ENCODE measurements around the gene SSNA1. TPM values are rescaled to one million over a fixed set of nuclear protein-coding genes. Genes with fewer than 3 reads are reported as not detected.
A peak's percentile ranks its signal among the peaks of the same experiment; 100 is the strongest.

Gene SSNA1
- total and polyA plus RNA-seq, 5 donors, result 43.2 to 86.4 (median 50.1) TPM

DNA sequence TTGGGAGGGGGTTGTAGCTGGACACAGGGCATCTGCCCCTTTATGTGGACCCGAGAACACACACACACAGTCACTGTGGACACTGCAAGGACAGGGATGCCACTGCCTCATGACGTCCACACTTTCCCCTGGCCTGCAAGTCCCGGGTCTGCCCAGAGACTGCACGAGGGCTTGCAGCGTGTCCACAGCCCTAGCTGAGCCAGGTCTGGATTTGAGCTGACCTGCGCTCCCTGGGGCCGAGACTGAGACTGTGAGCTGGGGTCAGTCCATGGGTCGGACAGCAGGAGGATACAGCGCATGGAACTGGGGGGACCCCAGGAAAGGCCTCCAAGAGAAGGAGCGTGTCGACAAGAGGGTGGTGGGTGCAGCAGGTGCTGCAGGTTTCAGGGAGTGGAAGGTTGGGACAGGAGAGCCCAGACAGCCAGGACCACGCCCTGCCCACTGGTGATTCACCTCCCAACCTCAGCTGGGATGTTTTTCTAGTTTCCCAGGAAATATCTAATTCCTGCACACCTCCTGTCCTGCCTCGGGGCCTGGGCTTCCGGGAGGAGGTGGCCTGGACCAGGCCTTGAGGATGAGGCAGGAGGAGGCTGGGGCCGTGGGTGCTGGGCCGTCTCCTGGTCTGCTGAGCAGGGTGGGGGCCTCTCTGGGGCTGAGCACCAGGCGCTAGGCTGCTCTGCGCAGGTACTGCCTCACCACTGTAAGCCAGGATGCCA lies 38.0 kb downstream of the SSNA1 start:
- ATAC-seq (no peak), DNase-seq (no peak)
- Histone ChIP-seq H3K4me1 (ENCODE audit: control insufficient read depth, insufficient read depth, low read length) (peaks cover 5% of the 10 kb centered on the region), H3K4me3 (ENCODE audit: low read length) (no peak overlapping the region), H3K27me3 (ENCODE audit: control insufficient read depth, insufficient read depth) (no peaks in the 10 kb centered on the region), H3K9me3 (ENCODE audit: control insufficient read depth, low read length) (no peaks in the 10 kb centered on the region), H3K27ac (ENCODE audit: low read length) (no peak overlapping the region)
- 67% methylated on average over 18 of the region's 18 CpGs for WGBS
- intact Hi-C loops (cut with DNase I), result loop anchor here in 3 of 4 donors (5.0 kb wide), 1 partner anchor 104 kb away; no protein-coding TSS in a partner anchor

DNA sequence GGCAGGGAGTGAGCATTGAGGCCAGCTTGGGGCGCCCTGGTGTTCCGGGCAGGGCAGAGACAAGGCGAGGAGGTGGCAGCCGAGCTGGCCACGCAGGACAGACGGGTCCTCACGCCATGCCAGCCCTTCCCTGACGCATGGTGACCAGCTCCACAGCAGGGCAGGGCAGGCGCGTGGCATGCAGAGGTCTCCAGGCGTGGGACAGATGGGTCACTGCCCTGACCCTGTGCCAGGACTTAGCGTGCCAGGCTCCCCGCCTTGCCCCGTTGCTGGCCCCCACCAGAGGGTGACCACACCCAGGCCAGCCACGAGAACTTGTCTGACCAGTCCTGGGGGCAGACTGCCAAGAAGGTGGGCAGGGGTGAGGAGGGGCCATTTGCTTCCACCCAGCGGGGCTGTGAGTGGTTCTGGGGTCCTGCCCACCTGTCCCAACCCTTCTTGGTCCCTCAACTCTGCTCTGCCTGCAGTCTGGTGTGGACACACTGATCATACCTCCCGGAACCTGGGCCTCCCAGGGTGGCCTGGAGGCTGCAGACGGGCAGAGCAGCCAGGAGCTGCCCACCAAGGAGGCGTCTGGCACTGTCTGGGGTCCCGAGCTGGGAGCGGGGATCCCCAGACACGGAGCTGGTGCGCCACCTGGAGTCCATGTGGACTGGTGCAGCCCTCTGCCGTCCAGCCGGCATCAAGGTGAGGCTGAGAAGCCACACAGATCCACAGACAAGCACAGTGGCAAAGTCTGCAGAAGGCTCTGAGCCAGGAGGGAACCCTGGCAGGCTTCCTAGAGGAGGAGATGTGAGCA lies 38.8 kb downstream of the SSNA1 start, which contains the start of gene RNF224:
Gene RNF224, plus strand, starts transcription at position 449 of the 799 bp plus-strand sequence. CDS start 834 bp downstream, outside the sequence.
- peak; percentile 77 to 89 (median 89) for DNase-seq
- 36% methylated on average over 25 of the region's 25 CpGs for WGBS
- peak; percentile 8 to 28 for ATAC-seq
- Histone ChIP-seq H3K27ac (ENCODE audit: low read length) (no peak within 1 kb of the TSS), H3K9me3 (ENCODE audit: control insufficient read depth, low read length) (no peaks in the 10 kb centered on the region), H3K4me1 (ENCODE audit: control insufficient read depth, insufficient read depth, low read length) (peaks cover 5% of the 10 kb centered on the region), H3K4me3 (ENCODE audit: low read length) (no peak within 1 kb of the TSS), H3K27me3 (ENCODE audit: control insufficient read depth, insufficient read depth) (no peaks in the 10 kb centered on the region)
- intact Hi-C loops (cut with DNase I), result loop anchor here in 3 of 4 donors (5.0 kb wide), 1 partner anchor 105 kb away; no protein-coding TSS in a partner anchor

DNA sequence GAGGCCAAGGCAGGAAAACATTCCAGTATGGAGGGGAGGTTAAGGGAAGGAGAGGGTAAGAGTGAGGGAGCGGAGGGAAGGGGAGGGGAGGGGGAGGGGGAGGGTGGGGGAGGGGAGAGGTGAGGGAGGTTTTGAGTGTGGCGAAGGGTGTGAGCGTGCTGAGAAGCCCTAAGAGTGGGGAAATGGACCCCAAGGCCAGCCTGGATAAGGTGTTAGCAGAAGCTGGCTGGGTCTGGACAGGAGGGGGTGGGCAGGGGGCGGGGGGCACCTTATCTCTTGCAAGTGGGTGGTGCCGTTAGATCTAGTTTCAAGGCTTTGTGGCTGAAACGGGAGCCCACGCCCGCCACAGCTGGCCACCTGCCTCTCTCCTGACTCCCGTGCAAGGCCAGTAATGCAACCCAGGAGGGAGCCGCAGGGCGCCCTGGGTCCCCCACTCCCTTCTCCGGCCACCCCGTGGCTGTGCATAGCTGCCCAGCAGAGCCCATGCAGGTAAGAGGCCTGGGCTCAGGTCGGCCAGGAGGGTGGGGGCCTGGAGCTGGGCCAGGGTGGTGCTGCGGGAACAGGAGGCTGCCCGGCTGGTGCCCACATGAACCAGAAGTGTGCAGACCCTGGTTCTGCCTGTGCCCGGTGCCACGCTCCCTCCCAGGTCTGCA lies 39.5 kb downstream of the SSNA1 start:
- ATAC-seq (no peak), DNase-seq (peak in 1 of 3 donors; percentile 62)
- WGBS, result 35% methylated on average over 18 of the region's 18 CpGs
- intact Hi-C loops (cut with DNase I), result loop anchor here in 3 of 4 donors (5.0 kb wide), 1 partner anchor 106 kb away; no protein-coding TSS in a partner anchor
- no peaks in the 10 kb centered on the region for H3K9me3 ChIP-seq (ENCODE audit: control insufficient read depth, low read length)
- H3K27me3 ChIP-seq (ENCODE audit: control insufficient read depth, insufficient read depth), result no peaks in the 10 kb centered on the region
- H3K4me1 ChIP-seq (ENCODE audit: control insufficient read depth, insufficient read depth, low read length), result no peaks in the 10 kb centered on the region
- H3K27ac ChIP-seq (ENCODE audit: low read length), result no peak overlapping the region
- H3K4me3 ChIP-seq (ENCODE audit: low read length), result no peak overlapping the region

DNA sequence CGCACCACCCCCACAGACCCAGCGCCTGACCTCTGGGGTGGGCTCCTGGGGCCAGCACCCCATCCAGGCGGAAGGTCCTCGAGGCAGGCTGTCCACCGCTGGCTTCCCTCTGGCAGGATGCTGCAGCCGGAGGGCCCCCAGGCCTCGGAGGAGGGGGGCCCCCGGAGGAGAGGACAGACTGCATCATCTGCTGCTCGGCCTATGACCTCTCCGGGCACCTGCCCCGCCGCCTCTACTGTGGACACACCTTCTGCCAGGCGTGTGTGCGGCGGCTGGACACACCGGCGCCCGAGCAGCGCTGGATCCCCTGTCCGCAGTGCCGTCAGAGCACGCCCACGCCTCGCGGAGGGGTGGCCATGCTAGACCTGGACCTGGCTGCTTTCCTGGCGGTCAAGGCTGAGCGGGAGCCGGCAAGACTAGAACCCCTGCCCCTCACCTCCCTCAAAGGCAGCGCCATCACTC lies 40.1 kb downstream of the SSNA1 start:
- WGBS, result 62% methylated on average over 29 of the region's 29 CpGs
- ATAC-seq (no peak), DNase-seq (peak in 1 of 3 donors; percentile 58)
- Histone ChIP-seq H3K27ac (ENCODE audit: low read length) (no peak overlapping the region), H3K9me3 (ENCODE audit: control insufficient read depth, low read length) (no peaks in the 10 kb centered on the region), H3K4me1 (ENCODE audit: control insufficient read depth, insufficient read depth, low read length) (no peaks in the 10 kb centered on the region), H3K4me3 (ENCODE audit: low read length) (no peak overlapping the region), H3K27me3 (ENCODE audit: control insufficient read depth, insufficient read depth) (no peaks in the 10 kb centered on the region)
- intact Hi-C loops (cut with DNase I), result loop anchor here in 3 of 4 donors (5.0 kb wide), 1 partner anchor 106 kb away; no protein-coding TSS in a partner anchor

DNA sequence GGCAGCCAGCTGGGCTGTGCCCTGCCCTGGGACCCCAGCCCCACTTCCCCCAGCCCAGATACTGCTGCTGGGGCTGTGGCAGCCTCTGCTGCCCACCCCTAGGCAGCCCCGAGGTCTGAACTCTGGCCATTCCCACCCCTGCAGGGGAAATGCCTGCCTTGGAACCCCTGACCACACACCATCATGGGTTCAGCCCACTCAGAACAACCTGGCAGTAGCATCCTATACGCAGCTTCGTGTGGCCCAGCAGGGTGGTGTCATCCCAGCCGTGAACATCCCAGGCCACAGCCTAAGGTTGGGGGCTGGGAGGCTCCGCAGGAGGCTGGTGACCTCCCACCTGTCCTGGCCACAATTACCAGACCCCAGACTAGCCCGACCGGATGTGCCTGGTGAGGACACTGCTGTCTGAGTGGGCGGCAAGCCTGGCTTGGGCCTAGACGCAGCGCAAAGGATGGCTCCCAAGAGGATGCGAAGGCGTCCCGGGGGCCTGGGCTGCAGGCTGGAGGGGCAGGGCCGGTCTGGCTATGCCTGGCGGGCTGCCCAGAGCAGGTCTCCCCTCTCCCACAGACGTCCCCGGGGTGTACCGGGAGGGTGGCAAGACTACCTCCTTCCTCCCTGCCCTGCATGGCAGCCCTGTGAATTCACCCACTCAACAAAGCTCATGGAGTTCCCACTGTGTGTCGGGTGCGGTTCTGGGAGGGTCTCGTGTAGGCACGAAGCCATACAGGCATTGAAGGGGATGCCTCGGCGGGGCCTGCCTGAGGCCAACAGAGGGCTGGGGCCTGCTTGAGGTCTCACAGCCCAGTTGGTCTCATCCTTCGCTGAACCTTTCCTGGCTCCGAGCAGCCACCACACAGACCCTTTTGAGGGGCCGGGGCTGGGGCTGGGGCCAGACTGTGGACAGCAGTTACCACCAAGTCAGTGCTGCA lies 40.8 kb downstream of the SSNA1 start:
- DNase-seq (peak in 1 of 3 donors; percentile 51), ATAC-seq (no peak)
- 60% methylated on average over 27 of the region's 27 CpGs for WGBS
- Histone ChIP-seq H3K4me1 (ENCODE audit: control insufficient read depth, insufficient read depth, low read length) (no peaks in the 10 kb centered on the region), H3K27me3 (ENCODE audit: control insufficient read depth, insufficient read depth) (no peaks in the 10 kb centered on the region), H3K4me3 (ENCODE audit: low read length) (no peak overlapping the region), H3K9me3 (ENCODE audit: control insufficient read depth, low read length) (no peaks in the 10 kb centered on the region), H3K27ac (ENCODE audit: low read length) (no peak overlapping the region)
- intact Hi-C loops (cut with DNase I), result loop anchor here in 3 of 4 donors (5.0 kb wide), 1 partner anchor 107 kb away; no protein-coding TSS in a partner anchor

DNA sequence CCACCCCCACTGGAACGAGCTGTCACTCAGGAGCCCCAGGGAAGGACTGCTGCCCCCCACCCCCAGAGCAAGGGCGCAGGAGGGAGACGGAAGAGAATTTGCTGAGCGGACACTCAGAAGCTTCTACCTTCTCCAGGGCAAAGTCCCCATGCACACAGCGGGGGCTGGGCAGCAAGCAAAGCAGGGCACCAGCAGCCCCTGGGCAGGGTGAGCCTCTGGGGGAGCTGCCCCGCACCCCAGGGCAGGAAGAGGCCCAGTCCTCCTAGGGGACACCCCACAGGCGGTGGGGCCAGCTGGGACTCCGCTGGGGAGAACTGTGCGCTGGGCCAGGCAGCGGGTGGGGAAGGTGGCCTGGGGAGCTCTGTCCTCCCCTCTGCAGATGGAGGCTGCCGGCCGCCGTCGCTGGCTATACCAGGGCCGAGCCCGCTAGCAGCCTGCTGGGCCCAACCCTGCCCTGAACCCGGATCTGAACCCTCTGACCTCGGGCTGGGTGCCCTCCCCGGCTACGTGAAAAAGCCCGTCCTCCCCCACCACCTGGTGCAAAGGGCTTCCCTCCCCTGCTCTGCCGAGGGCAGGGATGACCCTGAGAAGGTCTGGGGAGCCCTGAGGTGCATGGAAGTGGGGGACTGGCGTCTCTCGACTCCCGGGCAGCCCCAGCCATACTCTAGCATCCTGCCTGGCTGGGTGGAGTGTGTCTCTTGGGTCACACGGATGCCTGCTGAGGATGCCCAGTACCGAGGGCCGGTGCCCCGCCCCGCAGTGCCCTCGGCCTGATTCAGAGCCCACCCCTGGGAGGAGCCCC lies 41.6 kb downstream of the SSNA1 start:
- Histone ChIP-seq H3K27ac (ENCODE audit: low read length) (no peak overlapping the region), H3K4me3 (ENCODE audit: low read length) (no peak overlapping the region), H3K9me3 (ENCODE audit: control insufficient read depth, low read length) (no peaks in the 10 kb centered on the region), H3K27me3 (ENCODE audit: control insufficient read depth, insufficient read depth) (no peaks in the 10 kb centered on the region), H3K4me1 (ENCODE audit: control insufficient read depth, insufficient read depth, low read length) (no peaks in the 10 kb centered on the region)
- intact Hi-C loops (cut with DNase I), result loop anchor here in 3 of 4 donors (5.0 kb wide), 1 partner anchor 108 kb away; no protein-coding TSS in a partner anchor
- 61% methylated on average over 31 of the region's 31 CpGs for WGBS
- DNase-seq (peak in 1 of 3 donors; percentile 46), ATAC-seq (no peak)

DNA sequence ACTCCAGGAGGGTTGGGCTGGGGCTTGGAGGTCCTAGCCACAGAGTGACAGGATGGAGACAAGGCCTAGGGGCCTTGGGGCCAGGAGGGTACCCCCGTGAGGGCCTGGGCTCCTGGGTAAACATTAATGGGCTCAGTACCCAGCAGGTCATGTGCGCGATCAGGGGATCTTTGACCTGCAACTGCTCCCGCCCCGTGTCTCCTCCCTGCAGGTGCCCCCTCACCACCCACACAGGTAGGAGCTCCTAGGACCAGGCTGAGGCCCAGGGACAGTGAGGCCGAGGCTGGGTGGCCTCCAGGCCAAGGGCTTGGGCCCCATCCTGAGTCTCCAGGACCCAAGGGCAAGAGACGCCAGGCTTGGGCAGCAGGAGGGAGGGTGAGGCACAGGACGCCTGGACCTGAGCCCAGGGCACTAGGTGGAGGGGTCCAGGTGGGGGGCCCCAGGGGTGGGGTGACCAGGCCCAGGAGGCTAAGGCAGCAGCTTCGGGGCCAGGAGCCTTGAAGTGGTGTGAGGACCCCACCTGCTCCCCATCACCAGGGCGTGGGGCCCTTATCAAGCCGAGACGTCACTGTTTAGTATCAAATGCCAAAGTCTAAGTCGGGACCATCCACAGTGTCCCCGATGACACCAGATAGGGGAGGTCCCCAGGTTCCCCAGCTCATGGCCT lies 42.4 kb downstream of the SSNA1 start, which contains the start of gene SLC34A3:
Gene SLC34A3, plus strand, starts transcription at position 197 of the 667 bp plus-strand sequence. CDS start 802 bp downstream, outside the sequence.
- Histone ChIP-seq H3K9me3 (ENCODE audit: control insufficient read depth, low read length) (no peaks in the 10 kb centered on the region), H3K4me3 (ENCODE audit: low read length) (no peak within 1 kb of the TSS), H3K27ac (ENCODE audit: low read length) (no peak within 1 kb of the TSS), H3K4me1 (ENCODE audit: control insufficient read depth, insufficient read depth, low read length) (no peaks in the 10 kb centered on the region), H3K27me3 (ENCODE audit: control insufficient read depth, insufficient read depth) (no peaks in the 10 kb centered on the region)
- DNase-seq, result peak in 1 of 3 donors; percentile 50
- intact Hi-C loops (cut with DNase I), result no loop called here
- ATAC-seq, result no peak
- 63% methylated on average over 14 of the region's 14 CpGs for WGBS

DNA sequence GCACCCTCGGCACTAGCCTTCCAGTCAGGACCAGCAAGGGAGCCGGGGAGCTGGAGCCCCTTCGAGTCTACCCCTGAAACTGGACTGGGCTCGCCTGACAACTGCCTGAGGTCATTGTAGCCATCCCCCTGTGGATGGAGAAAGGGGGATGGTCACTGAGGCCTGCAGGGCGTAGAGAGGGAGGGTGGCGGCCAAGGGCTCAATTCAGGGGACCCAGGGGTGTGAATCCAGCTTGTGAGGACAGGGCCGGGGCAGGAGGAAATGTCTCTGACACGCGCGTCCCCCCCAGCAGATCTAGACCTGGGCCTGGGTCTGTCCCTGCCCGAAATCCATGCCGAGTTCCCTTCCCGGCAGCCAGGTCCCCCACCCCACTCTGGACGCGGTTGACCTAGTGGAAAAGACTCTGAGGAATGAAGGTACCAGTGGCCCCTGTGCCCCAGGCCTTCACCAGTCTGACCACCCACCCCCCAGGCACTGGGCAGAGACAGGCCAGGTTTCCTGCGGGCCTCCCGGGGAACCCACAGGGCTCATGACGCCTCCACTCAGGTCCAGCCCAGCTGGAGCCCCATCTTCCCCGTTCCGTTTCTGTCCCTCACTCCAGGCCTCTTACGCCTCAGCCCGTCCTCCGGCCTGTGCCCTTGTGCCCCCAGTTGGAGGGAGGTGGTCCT lies 43.0 kb downstream of the SSNA1 start:
- Histone ChIP-seq H3K27me3 (ENCODE audit: control insufficient read depth, insufficient read depth) (no peaks in the 10 kb centered on the region), H3K4me1 (ENCODE audit: control insufficient read depth, insufficient read depth, low read length) (no peaks in the 10 kb centered on the region), H3K4me3 (ENCODE audit: low read length) (no peak overlapping the region), H3K27ac (ENCODE audit: low read length) (no peak overlapping the region), H3K9me3 (ENCODE audit: control insufficient read depth, low read length) (no peaks in the 10 kb centered on the region)
- intact Hi-C loops (cut with DNase I), result loop anchor here in 1 of 4 donors (2.0 kb wide), 2 partner anchors 29 to 109 kb away; no protein-coding TSS in a partner anchor
- WGBS, result 78% methylated on average over 23 of the region's 23 CpGs
- DNase-seq, result no peak
- no peak for ATAC-seq
